Measurements from ENCODE around the gene PHLDB1.

GRCh38 chr11:118618991-118619375 is 11.6 kb downstream of the PHLDB1 start:
- TF ChIP-seq FOXM1 (IDR thresholded peaks at IDR 0.05; ENCODE audit: borderline replicate concordance), result no peak
- TF ChIP-seq HDGF (IDR thresholded peaks at IDR 0.05; ENCODE audit: borderline replicate concordance), result no peak
- TF ChIP-seq PKNOX1 (IDR thresholded peaks at IDR 0.05), result no peak
- TF ChIP-seq FOXA1 (IDR thresholded peaks at IDR 0.05), result no peak
- no peak for TF ChIP-seq TARDBP (IDR thresholded peaks at IDR 0.05)
- TF ChIP-seq ELF4 (IDR thresholded peaks at IDR 0.05), result no peak
- no peak for TF ChIP-seq SUZ12 (IDR thresholded peaks at IDR 0.05)
- no peak for TF ChIP-seq SP1 (IDR thresholded peaks at IDR 0.05)
- no peak for TF ChIP-seq ZNF384 (IDR thresholded peaks at IDR 0.05)
- no peak for TF ChIP-seq BHLHE40 (IDR thresholded peaks at IDR 0.05; ENCODE audit: borderline replicate concordance)
- no peak for TF ChIP-seq ARNT (IDR thresholded peaks at IDR 0.05)
- TF ChIP-seq L3MBTL2 (conservative IDR thresholded peaks at IDR 0.05), result no peak
- no peak for TF ChIP-seq CTBP1 (IDR thresholded peaks at IDR 0.05; ENCODE audit: borderline replicate concordance)
